ENCODE measurements around the gene C2.
A peak's percentile ranks its signal among the peaks of the same experiment; 100 is the strongest.
"Not testable (repeated sequence)": the region's sequence is repeated elsewhere in the genome, so short reads cannot be mapped to it uniquely, and the experiment has no call there.

The C2 gene

GRCh38 chr6:31899215-31899614 is 28.3 kb upstream of the C2 start:
- DNase-seq (ENCODE audit: low read depth): no peak

GRCh38 chr6:31899882-31900722 is 27.4 kb upstream of the C2 start:
- no peak for DNase-seq (ENCODE audit: low read depth)

- DNase-seq (ENCODE audit: low read depth): no peak
Measured at GRCh38 chr6:31900917-31901414, 26.6 kb upstream of the C2 start.

- DNase-seq (ENCODE audit: low read depth): peak; percentile 27
Measured at GRCh38 chr6:31901415-31901952, 26.0 kb upstream of the C2 start.

GRCh38 chr6:31901953-31902643 is 25.4 kb upstream of the C2 start, which contains the start of gene ZBTB12:
Gene ZBTB12, minus strand, starts transcription at chr6:31902086. Its CDS starts 781 bp downstream, at chr6:31901305.
- peak; percentile 96 for DNase-seq (ENCODE audit: low read depth)

GRCh38 chr6:31903957-31904356 is 23.6 kb upstream of the C2 start:
- no peak for DNase-seq (ENCODE audit: low read depth)

- DNase-seq (ENCODE audit: low read depth): no peak
Measured at GRCh38 chr6:31905041-31905440, 22.5 kb upstream of the C2 start.

GRCh38 chr6:31906122-31906521 is 21.4 kb upstream of the C2 start:
- DNase-seq (ENCODE audit: low read depth): no peak

GRCh38 chr6:31906727-31907126 is 20.8 kb upstream of the C2 start:
- DNase-seq (ENCODE audit: low read depth): not testable (repeated sequence)

GRCh38 chr6:31907158-31907813 is 20.2 kb upstream of the C2 start:
- peak; percentile 69 for DNase-seq (ENCODE audit: low read depth)

GRCh38 chr6:31908255-31908654 is 19.3 kb upstream of the C2 start:
- DNase-seq (ENCODE audit: low read depth): not testable (repeated sequence)

- DNase-seq (ENCODE audit: low read depth): no peak
Measured at GRCh38 chr6:31908791-31909190, 18.7 kb upstream of the C2 start.

- not testable (repeated sequence) for DNase-seq (ENCODE audit: low read depth)
Measured at GRCh38 chr6:31909298-31909697, 18.2 kb upstream of the C2 start.

- no peak for DNase-seq (ENCODE audit: low read depth)
Measured at GRCh38 chr6:31911826-31912585, 15.5 kb upstream of the C2 start.

- no peak for DNase-seq (ENCODE audit: low read depth)
Measured at GRCh38 chr6:31915351-31915750, 12.2 kb upstream of the C2 start.

GRCh38 chr6:31915756-31916155 is 11.8 kb upstream of the C2 start:
- no peak for DNase-seq (ENCODE audit: low read depth)

GRCh38 chr6:31918069-31918720 is 9.3 kb upstream of the C2 start:
- DNase-seq (ENCODE audit: low read depth): no peak

- DNase-seq (ENCODE audit: low read depth): no peak
Measured at GRCh38 chr6:31919624-31920303, 7.8 kb upstream of the C2 start.

- peak; percentile 34 for DNase-seq (ENCODE audit: low read depth)
Measured at GRCh38 chr6:31920811-31921210, 6.7 kb upstream of the C2 start.

- DNase-seq (ENCODE audit: low read depth): no peak
Measured at GRCh38 chr6:31922942-31923341, 4.6 kb upstream of the C2 start.
